Aorta (tissue), 5 donors: Measurements from ENCODE around the gene DEFB132. TPM values are rescaled to one million over a fixed set of nuclear protein-coding genes. Genes with fewer than 3 reads are reported as not detected.
A peak's percentile ranks its signal among the peaks of the same experiment; 100 is the strongest.

Source experiments
- ATAC-seq: fragments of 200-7000 bp; cut with Tn5 transposase; one replicate; pipeline ENCODE4 v1.9.1; 2022; ENCODE audit warnings: moderate library complexity; ENCODE audit not compliant: low FRiP score
- DNase-seq, 2 donors: peaks; one replicate each; pipeline ENCODE4 v3.0.0-alpha.2; 2020
- H3K27ac ChIP-seq, 2 donors: one replicate each; pipeline ENCODE4 v1.5.1; 2013; ENCODE audit warnings: low read length in 2 of 2, mild to moderate bottlenecking in 2 of 2, moderate library complexity in 2 of 2, control low read depth in 1 of 2, inconsistent platforms in 1 of 2, low read depth in 1 of 2
- H3K27me3 ChIP-seq, 2 donors: one replicate each; pipeline ENCODE4 v1.6.1; 2013; ENCODE audit warnings: control low read depth in 1 of 2, low read length in 1 of 2, mild to moderate bottlenecking in 1 of 2, moderate library complexity in 1 of 2; ENCODE audit not compliant: insufficient read depth in 2 of 2, control insufficient read depth in 1 of 2
- H3K36me3 ChIP-seq, 2 donors: one replicate each; pipeline ENCODE4 v1.6.1; 2013; ENCODE audit warnings: control low read depth in 1 of 2, low read length in 1 of 2, mild to moderate bottlenecking in 1 of 2; ENCODE audit not compliant: insufficient read depth in 2 of 2, control insufficient read depth in 1 of 2
- H3K4me1 ChIP-seq, 2 donors: one replicate each; pipeline ENCODE4 v1.6.1; 2013; ENCODE audit warnings: low read length in 2 of 2, control low read depth in 1 of 2, mild to moderate bottlenecking in 1 of 2, moderate library complexity in 1 of 2; ENCODE audit not compliant: insufficient read depth in 2 of 2, control insufficient read depth in 1 of 2
- H3K4me3 ChIP-seq, 2 donors: one replicate each; pipeline ENCODE4 v1.5.1; 2013; ENCODE audit warnings: low read length in 2 of 2, control low read depth in 1 of 2, mild to moderate bottlenecking in 1 of 2
- H3K9me3 ChIP-seq: one replicate; pipeline ENCODE4 v1.6.1; 2013; ENCODE audit warnings: mild to moderate bottlenecking, low read length; ENCODE audit not compliant: control insufficient read depth
- WGBS, 2 donors: extraction: QIAGEN DNeasy Blood & Tissue Kit; methylation state at CpG; one replicate each; pipeline ENCODE4 v1.1.7; 2013; 5-methylcytosine and 5-hydroxymethylcytosine counted together
- intact Hi-C, 2 donors: fragments of 100-400 bp; cut with DNase I; formaldehyde crosslinking; loops; one replicate each; pipeline versions ENCODE4 v1.14.2 to v1.15.0; 2022
- polyA plus RNA-seq, 2 donors: library from polyadenylated mRNA; stranded (reverse); fragments of 200-250 nt; gene quantifications; one replicate each; pipeline ENCODE4 v1.2.3, GENCODE V29; 2013
- total RNA-seq, 2 donors: library from RNA; stranded (reverse); fragmentation: NEBNext Ultra II Directional; extraction: Animal tissue kit (Norgen Biotek cat#: 25700); gene quantifications; one replicate each; pipeline ENCODE4 v1.2.1, GENCODE V29; 2021
- donor health status: healthy with polysubstance abuse.
- donor health status: Bipolar disorder and iron deficiency.
- donor health status: DM: no; HTN: no; CAD: no.
- donor health status: DM: no; HTN: no; CAD: no.
- donor health status: DM: yes; HTN: yes; CAD: no.

Gene DEFB132
- total and polyA plus RNA-seq, 4 donors, result not detected

DNA sequence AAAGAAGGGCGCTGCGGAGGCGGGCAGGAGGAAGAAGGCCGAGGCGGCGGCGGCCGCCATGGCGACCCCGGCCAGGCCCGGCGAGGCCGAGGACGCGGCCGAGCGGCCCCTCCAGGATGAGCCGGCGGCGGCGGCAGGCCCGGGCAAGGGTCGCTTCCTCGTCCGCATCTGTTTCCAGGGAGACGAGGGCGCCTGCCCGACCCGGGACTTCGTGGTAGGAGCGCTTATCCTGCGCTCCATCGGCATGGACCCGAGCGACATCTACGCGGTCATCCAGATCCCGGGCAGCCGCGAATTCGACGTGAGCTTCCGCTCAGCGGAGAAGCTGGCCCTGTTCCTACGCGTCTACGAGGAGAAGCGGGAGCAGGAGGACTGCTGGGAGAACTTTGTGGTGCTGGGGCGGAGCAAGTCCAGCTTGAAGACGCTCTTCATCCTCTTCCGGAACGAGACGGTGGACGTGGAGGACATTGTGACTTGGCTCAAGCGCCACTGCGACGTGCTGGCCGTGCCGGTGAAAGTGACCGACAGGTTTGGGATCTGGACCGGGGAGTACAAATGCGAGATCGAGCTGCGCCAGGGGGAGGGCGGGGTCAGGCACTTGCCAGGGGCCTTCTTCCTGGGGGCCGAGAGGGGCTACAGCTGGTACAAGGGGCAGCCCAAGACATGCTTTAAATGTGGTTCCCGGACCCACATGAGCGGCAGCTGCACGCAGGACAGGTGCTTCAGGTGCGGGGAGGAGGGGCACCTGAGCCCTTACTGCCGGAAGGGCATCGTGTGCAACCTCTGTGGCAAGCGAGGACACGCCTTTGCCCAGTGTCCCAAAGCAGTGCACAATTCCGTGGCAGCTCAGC is 40.6 kb downstream of the DEFB132 start:
- peak overlapping the region; percentile 87 to 90 for H3K4me3 ChIP-seq
- DNase-seq (peak; percentile 84 to 88), ATAC-seq (peak; percentile 57)
- no peaks in the 10 kb centered on the region for H3K9me3 ChIP-seq
- H3K36me3 ChIP-seq, result no peaks in the 10 kb centered on the region
- H3K4me1 ChIP-seq, result peaks cover 0 to 4% of the 10 kb centered on the region in 2 donors
- intact Hi-C loops, result no loop called here
- no peaks in the 10 kb centered on the region for H3K27me3 ChIP-seq
- WGBS, 2 donors, result 0 to 1% methylated on average over 57 to 75 of the region's 75 CpGs
- peak overlapping the region; percentile 85 to 88 for H3K27ac ChIP-seq

DNA sequence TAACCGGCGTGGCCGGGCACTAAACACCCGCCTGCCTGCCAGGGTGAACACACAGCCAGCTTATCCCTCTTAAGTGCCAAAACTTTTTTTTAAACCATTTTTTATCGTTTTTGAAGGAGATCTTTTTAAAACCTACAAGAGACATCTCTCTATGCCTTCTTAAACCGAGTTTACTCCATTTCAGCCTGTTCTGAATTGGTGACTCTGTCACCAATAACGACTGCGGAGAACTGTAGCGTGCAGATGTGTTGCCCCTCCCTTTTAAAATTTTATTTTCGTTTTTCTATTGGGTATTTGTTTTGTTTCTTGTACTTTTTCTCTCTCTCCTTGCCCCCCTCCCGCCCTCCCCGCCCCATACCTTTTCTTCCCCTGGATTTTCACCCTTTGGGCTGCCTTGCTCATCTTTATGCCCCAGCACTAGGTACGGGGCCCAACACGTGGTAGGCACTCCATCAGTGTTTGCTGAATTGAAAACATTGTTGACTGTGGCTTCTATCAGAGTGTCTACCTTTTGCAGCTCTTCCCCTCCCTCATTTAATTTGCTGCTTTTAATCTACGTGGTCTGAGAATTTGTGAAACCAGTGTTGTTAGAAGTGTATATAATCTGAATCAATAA is 41.4 kb downstream of the DEFB132 start:
- peaks cover 0 to 4% of the 10 kb centered on the region in 2 donors for H3K4me1 ChIP-seq
- ATAC-seq, result no peak
- H3K4me3 ChIP-seq, result peak overlapping the region; percentile 87 to 90
- intact Hi-C loops, result no loop called here
- H3K27me3 ChIP-seq, result no peaks in the 10 kb centered on the region
- 6 to 7% methylated on average over 14 to 15 of the region's 15 CpGs for WGBS, 2 donors
- no peaks in the 10 kb centered on the region for H3K9me3 ChIP-seq
- H3K36me3 ChIP-seq, result no peaks in the 10 kb centered on the region
- peak overlapping the region in 1 of 2 donors; percentile 22 for H3K27ac ChIP-seq
- peak in 1 of 2 donors; percentile 14 for DNase-seq

DNA sequence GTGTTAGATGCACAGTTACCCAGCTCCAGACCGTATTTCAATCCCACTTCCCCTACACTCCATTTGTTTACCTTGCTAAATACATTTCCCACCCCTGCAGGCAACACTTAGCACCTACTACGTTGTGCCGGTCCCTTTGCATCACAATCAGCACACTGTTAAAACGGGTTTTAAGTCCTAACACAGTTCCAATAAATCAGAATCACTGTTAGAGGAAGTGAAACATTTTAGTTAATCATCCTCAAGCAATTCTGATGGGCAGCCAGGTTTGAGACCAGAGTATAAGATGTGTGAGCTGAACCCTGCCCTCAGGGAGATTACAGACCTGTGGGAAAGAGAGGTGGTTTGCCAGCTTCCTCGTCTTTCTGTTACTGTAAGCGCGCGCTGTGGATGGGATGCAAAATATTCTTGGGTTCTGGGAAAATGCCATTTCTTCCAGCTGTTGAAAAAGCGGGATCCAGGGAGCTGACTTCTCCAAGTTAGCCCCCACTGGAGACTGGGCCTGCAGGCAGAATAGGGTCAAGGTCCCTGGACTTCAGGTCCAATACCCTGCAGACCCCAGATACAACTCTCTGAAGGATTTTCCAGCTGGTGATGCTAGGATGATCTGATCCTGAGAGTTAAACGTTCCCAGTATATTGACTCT is 42.9 kb downstream of the DEFB132 start:
- ATAC-seq, result no peak
- H3K27ac ChIP-seq, result no peak overlapping the region
- H3K36me3 ChIP-seq, result no peaks in the 10 kb centered on the region
- 34 to 46% methylated on average over 10 of the region's 10 CpGs for WGBS, 2 donors
- intact Hi-C loops, result no loop called here
- DNase-seq, result peak in 1 of 2 donors; percentile 15
- H3K27me3 ChIP-seq, result no peaks in the 10 kb centered on the region
- H3K4me3 ChIP-seq, result no peak overlapping the region
- no peaks in the 10 kb centered on the region for H3K9me3 ChIP-seq
- H3K4me1 ChIP-seq, result peaks cover 0 to 4% of the 10 kb centered on the region in 2 donors

DNA sequence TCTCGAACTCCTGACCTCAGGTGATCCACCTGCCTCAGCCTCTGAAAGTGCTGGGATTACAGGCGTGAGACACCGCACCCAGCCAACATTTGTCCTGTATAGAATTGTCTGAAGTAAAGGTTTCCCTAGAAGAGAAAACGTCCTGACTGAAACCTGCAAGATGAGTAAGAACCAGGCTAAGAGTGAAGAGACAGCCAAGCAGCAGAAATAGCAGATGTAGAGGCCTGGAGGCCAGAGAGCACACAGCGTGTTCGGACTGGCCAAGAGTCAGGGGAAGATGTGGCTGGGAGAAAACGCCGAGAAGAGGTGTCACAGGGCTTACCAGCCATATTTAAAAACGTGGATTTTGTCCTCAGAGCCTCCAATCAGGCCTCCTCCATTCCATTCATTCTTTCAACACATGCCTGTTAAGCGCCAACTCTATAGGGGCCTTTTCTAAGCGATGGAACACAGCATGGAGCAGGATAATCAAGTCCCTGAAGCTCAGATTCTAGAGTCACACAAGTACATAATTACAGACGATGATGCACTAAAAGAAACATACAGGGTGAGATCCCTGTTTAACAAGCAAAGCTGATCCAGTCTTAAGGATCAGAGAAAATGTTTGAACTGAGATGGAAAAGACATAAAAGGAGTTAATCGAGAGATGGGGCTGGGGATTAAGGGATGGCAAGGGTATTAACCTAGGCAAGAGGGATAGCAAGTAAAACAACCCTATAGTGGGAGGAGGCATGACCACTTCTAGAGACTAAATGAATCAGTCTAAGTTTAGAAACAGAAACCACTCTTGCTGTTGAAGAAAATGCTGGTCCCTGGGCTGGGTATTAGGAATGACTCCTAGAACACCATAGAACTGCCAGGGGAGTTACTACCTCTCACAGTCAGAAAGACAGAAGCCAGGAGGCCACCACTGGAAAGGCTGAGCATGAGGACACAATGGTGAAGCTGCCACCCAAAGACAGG is 44.6 kb downstream of the DEFB132 start:
- ATAC-seq (no peak), DNase-seq (peak in 1 of 2 donors; percentile 12)
- no peaks in the 10 kb centered on the region for H3K36me3 ChIP-seq
- no peaks in the 10 kb centered on the region for H3K27me3 ChIP-seq
- H3K4me1 ChIP-seq, result peaks cover 0 to 4% of the 10 kb centered on the region in 2 donors
- no peak overlapping the region for H3K27ac ChIP-seq
- 72 to 74% methylated on average over 13 of the region's 13 CpGs for WGBS, 2 donors
- intact Hi-C loops, result no loop called here
- H3K4me3 ChIP-seq, result no peak overlapping the region
- H3K9me3 ChIP-seq, result no peaks in the 10 kb centered on the region

DNA sequence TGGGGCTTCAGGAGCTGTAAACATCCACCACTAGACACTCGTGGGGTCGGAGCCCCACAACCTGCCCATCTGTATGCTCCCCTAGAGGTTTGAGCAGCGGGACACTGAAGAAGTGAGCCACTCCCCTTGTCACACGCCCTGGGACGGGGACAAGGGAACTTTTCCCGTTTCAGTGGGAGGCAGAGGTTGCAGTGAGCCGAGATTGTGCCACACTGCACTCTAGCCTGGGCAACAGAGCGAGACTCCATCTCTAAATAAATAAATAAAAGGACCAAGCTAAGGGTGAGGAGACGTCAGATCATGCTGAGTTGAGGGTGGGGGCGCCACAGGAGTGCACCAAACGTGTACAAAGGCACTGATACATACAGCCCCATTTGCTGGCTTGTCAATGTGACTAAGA is 48.2 kb downstream of the DEFB132 start:
- DNase-seq (peak in 1 of 2 donors; percentile 47), ATAC-seq (no peak)
- Histone ChIP-seq H3K36me3 (no peaks in the 10 kb centered on the region), H3K27me3 (no peaks in the 10 kb centered on the region), H3K9me3 (no peaks in the 10 kb centered on the region), H3K4me3 (no peak overlapping the region), H3K4me1 (no peaks in the 10 kb centered on the region), H3K27ac (no peak overlapping the region)
- 67 to 70% methylated on average over 11 of the region's 11 CpGs for WGBS, 2 donors
- intact Hi-C loops, result no loop called here

DNA sequence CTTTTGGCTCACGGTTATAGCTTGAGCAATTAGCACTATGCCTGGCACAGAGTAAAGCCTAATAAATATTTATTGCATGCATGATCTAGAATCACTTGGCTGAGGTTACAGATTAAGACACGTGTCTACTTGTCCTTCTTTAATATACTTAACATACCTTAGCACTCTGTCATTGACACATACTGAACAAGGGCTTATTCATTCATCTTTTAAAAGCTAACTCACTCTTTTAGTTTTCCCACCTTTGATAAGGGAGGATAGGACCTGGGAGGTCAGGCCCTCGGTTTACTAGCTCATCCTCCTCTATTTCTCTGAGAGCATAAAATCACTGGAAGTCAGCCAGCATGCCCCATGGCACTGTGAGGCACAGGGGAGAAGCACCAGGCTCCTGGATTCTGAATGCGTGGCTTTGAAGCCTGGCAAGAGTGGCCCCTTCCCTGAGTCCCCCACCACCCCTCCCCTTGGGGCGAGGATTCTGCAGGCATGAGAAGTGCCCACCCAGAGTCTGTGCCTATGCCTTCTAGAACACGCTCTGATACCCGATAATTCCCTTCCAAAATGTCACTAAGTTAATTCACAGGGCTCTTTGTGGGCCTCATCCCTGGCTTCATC is 51.0 kb downstream of the DEFB132 start:
- WGBS, 2 donors, result 70 to 71% methylated on average over 7 of the region's 7 CpGs
- no peaks in the 10 kb centered on the region for H3K36me3 ChIP-seq
- no peaks in the 10 kb centered on the region for H3K4me1 ChIP-seq
- H3K4me3 ChIP-seq, result no peak overlapping the region
- no peaks in the 10 kb centered on the region for H3K27me3 ChIP-seq
- no peak overlapping the region for H3K27ac ChIP-seq
- no peaks in the 10 kb centered on the region for H3K9me3 ChIP-seq
- ATAC-seq (no peak), DNase-seq (peak in 1 of 2 donors; percentile 43)
- intact Hi-C loops, result no loop called here

DNA sequence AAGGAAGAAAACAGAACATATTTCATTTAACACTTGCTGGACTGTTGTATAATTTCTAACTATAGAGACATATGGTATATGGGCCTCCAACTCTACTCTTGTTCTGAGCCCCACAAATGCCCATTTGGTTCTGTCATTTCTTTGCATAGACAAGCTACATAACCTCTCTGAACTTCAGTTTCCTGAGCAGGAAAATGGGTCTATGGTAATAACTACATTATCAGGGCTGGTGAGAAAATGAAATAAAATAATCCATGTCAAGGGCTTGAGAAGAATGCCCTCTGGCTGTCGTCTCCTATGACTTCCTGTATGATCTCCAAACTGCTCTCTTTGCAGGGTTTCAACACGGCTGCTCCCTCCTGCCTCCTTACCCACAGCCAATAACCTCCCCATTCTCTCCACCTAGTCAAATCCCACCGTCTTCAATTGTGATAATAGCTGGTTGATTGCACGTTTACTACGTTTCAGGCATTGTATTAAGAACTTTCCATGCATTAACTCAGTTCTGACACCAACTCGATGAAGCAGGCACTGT is 51.8 kb downstream of the DEFB132 start:
- DNase-seq (no peak), ATAC-seq (peak; percentile 31)
- no peaks in the 10 kb centered on the region for H3K36me3 ChIP-seq
- H3K9me3 ChIP-seq, result no peaks in the 10 kb centered on the region
- peak overlapping the region in 1 of 2 donors; percentile 73 for H3K27ac ChIP-seq
- no peaks in the 10 kb centered on the region for H3K27me3 ChIP-seq
- H3K4me1 ChIP-seq, result no peaks in the 10 kb centered on the region
- H3K4me3 ChIP-seq, result no peak overlapping the region
- WGBS, 2 donors, result 1 to 4% methylated on average over 6 of the region's 6 CpGs
- intact Hi-C loops, result no loop called here
